HG03103 (cell line): ENCODE measurements around the gene SMIM45.

ENCODE experiments used
- ATAC-seq: cut with Tn5 transposase; IDR thresholded peaks from one replicate; pipeline ENCODE4 v1.9.1; 2021; ENCODE audit warnings: low read depth; ENCODE audit not compliant: unreplicated experiment

SMIM45 gene

GRCh38 chr22:41951898-41952474 is at the start of gene SMIM45:
TSS of gene SMIM45 (plus strand) at chr22:41952150.
- ATAC-seq, result no peak

DNA sequence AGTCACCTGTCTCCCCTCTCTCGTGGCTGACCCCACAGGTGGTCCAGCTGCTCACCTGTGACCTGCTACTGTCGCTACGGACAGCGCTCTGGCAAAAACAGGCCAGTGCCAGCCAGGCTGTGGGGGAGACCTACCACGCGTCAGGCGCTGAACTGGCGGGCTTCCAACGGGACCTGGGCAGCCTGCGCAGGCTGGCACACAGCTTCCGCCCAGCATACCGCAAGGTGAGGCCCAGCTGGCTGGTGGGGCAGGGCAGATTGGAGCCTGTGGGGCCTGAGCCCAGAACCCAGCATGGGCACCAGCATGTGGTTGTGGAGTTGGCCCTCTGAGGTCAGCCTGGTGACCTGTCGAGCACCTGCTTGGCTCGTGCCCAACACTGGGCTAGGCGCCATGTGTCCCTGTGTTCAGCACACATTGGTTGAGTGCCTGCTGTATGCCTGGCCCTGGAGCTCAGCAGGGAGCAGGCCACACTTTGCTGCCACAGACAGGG is 49.0 kb upstream of the SMIM45 start:
- ATAC-seq, result no peak

GRCh38 chr22:41904450-41905410 is 47.2 kb upstream of the SMIM45 start:
- no peak for ATAC-seq

- ATAC-seq, result no peak
Observed at GRCh38 chr22:41905411-41906202, 46.3 kb upstream of the SMIM45 start.

- no peak for ATAC-seq
Observed at GRCh38 chr22:41906822-41907221, 45.1 kb upstream of the SMIM45 start.

DNA sequence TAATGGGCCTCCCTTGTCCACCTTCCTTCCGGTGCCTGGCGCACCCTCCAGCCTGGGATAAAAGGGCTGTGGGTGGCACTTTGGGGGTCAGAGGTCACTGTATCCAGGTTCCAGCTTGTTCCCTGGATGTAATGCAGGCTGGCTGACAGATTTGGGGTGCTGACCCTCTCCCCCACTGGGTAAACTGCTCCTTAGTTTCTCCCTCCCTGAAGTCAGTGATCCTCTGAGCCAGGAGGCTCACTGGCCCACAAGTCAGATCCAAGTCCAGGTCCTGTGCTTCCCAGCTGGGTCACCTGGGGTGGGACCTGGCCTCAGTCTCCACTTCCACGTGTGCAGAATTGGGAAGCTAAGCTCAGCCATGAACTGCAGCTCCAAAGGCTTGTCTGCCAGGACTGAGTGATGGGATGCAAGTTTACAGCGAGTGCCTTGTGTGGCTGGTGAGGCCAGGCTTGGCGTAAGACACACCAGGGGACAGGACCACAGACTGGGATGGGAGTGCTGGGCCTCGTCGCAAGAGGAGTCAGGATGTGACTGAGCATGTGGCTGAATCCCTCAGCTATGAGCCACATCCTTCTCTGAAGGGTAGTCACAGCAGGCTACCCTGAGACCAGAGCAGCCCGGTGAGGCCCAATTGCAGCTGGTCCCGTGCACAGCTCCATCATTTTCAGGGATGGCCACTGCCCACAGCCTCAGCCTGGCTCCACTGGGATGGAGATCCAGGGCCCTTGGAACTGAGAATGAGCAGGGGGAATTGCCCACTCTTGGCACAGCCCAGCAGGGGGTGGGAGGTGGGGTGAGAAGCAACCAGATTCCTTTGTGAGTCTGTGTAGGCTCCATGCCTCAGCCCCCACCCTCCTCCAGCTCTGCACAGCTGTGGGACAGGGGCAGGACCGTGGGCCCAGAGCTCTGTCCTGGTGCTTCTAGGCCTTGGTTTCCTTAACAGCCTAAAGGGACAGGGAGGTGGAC is 44.2 kb upstream of the SMIM45 start:
- ATAC-seq, result no peak

DNA sequence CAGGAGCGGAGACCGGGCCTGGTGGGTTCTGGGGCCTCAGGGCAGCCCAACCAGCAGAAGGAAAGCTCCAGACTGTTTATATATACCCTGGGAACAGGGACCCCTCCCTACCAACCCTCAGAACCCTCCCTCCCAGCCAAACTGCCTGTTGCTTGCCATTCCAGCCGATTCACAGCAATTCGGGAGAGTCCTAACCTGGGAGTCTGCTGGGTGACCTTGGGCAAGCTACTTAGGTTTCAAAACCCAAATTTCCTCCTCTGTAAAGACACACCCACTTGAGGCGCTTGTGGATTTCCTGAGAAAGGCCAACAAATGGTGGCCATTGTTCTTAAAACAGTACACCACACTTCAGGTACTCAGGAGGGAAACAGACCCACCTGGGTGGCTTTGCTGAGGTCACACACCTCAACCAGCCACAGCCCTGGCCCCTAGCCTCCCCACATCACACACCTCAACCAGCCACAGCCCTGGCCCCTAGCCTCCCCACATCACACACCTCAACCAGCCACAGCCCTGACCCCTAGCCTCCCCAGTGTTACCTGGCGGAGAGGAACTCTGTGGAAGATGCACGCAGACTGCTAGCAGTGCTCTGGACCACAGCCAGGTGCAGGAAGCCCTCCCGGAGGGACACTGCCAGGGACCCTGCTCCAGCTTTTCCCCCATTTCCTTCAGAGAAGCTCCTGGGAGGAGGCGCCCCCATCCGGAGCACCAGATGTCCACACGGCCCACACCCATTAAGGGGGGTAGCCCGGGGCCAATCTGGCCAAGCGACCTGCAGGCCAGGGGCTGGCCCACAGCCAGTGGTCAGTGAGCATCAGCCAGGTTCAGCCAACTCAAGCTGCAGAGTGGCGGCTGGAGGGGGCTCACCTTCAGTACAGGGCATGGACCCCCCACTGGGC is 43.3 kb upstream of the SMIM45 start:
- ATAC-seq, result no peak

- ATAC-seq, result no peak
Observed at GRCh38 chr22:41909310-41910049, 42.5 kb upstream of the SMIM45 start.

DNA sequence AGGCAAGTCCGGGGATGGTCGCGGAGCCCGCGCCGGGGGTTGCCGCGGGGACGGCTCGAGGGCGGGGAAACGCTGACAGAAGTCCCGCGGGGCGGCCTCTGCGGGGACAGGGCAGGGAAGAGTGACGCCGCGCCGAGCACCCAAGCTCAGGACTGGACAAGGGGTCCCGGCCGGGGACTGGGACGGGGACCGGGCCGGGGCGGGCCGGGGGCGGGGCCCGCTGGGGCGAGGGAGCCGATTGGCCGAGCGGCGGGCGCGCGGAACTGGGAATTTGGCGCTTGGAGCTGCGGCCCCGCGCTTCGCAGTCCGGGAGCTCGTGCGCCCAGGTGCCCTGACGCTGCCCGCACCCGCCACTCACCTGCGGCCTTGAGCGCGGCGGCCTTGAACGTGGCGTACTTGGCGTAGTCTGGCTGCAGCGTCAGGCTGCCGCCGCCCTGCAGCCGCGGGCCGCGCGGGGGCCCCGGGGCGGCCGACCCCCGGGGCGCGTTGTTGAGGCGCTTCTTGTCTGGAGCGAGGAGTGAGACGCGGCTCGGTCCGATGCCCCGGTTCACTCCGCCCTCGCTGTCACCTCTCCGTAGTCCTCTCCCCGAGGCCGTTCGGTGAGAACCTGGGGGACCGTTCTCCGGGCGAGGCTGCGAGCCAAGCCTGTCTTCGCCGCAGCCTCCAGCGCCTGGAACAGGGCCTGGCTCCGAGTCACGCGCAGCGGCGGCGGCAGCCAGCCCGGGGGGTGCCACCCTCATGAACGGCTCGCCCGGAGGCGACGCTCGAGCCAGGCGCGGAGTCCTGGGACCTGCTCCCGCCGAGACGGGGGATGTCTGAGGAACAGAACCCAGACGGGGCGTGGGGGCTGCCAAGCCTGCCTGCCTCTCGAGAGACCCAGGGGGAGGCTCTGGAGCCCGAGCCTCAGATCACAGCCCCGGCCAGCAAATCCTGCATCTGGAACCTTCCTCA is 41.6 kb upstream of the SMIM45 start:
- no peak for ATAC-seq

DNA sequence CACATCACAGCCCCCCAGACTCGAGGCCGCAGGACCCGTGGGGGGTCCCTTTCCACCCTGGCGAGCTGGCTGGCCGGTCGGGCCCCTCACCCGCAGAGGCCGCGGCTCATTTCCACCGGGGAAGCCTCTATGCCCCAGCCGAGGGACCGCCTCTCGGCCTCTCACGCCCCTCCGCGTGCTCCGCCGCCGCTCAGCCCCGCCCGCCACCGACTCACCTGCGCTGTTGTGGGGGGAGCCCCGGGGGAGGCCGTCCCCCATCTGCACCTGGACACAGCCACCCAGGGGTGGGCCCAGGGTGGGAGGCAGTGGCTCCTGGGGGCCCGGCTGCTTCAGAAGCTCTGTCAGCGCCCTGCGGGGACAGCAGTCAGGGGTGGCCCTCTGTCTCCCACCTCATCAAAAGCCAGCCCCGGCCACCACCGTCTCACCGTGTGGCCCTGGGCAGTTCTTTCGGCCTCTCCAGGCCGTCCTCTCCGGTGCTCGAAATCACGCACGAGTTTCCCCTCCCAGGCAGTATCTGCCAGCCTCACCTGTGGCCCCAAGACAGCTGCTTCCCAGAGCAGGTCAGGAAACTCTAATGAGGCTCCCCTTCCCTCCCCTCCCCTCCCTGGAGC is 40.8 kb upstream of the SMIM45 start:
- no peak for ATAC-seq

DNA sequence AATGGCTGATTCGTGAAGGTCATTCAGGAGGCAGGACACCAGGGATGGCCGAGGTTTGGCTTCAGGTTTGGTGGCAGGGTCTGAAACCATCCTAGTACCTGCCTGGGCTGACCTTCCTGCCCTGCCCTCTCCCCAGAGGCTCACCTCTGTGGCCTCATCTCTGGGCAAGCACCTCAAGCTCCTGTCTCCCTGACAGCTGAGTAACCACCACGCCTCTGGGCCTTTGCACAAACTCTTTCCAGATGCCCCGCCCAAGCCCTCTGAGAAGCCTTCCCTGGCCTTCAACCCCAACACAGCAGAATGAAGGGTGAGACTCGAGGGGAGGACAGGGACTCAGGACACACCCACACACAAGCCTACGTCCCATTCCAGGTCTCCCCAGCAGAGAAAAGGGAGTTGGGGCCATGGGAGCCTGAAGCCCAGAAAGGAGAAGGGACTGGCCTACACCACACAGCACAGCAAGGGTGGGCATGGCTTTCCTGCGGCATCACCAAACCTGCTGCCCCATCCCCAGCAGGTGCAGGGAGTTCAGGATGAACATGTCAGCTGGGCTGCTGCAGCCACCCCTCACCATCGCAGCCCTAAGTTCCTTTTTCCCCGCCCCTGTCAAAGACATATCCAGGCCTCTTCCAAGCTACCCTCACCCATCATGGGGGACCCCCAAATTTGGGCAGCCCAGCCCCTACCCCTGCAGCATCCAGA is 39.5 kb upstream of the SMIM45 start:
- no peak for ATAC-seq

- ATAC-seq, result no peak
Observed at GRCh38 chr22:41913040-41913719, 38.8 kb upstream of the SMIM45 start.

- ATAC-seq, result no peak
Observed at GRCh38 chr22:41913842-41914534, 38.0 kb upstream of the SMIM45 start.

- no peak for ATAC-seq
Observed at GRCh38 chr22:41914611-41915034, 37.3 kb upstream of the SMIM45 start.
